ENCODE data around the gene AGBL4. TPM values are rescaled to one million over a fixed set of nuclear protein-coding genes. Genes with fewer than 3 reads are reported as not detected.

The AGBL4 gene
- total RNA-seq, 1 experiment from 2014 or later, result not detected

- peaks cover 0 to 4% of the 10 kb centered on the region in 2 experiments; a peak in 2 of 4 replicates for H3K4me1 ChIP-seq (ENCODE audit: control insufficient read depth in 1 of 2, insufficient read depth in 2 of 2, low read length in 2 of 2)
- intact Hi-C loops (cut with micrococcal nuclease), result no loop called here
- DNase-seq (ENCODE audit: low read depth, low spot score) (no peak), ATAC-seq (no peak)
- ChIA-PET CTCF (no interaction called here), POLR2A (no interaction called here), RAD21 (ENCODE audit: low non-redundant PET in 1 of 2, low total read pairs in 2 of 2, uncharacterized antibody in 2 of 2, unreplicated experiment in 2 of 2) (no interaction called here)
- H3K79me2 ChIP-seq (ENCODE audit: insufficient read depth, low read length), result no peaks in the 10 kb centered on the region
- H3K9ac ChIP-seq (ENCODE audit: low read length), result no peak overlapping the region
- no peaks in the 10 kb centered on the region for H3K9me2 ChIP-seq (ENCODE audit: insufficient read depth)
- no TSS peak for BruUV-seq (replicated peaks)
- H3K4me2 ChIP-seq (ENCODE audit: low read length), result no peak overlapping the region
- no peaks in the 10 kb centered on the region; the same call in 1 of the 2 replicates for H3K27me3 ChIP-seq (ENCODE audit: insufficient read depth, low read length)
- no peak overlapping the region for H2AFZ ChIP-seq (ENCODE audit: low read depth, low read length, poor library complexity, severe bottlenecking)
- TF ChIP-seq JUND (IDR thresholded peaks at IDR 0.05), result no peak
- no peak for TF ChIP-seq ELF1 (IDR thresholded peaks at IDR 0.05; ENCODE audit: borderline replicate concordance, low read depth)
- no peak for TF ChIP-seq ZBTB33 (IDR thresholded peaks at IDR 0.05; ENCODE audit: extremely low read depth, insufficient replicate concordance, low read length)
- no peak for TF ChIP-seq SP1 (IDR thresholded peaks at IDR 0.05; ENCODE audit: low read depth)
- no peak for TF ChIP-seq YY1 (IDR thresholded peaks at IDR 0.05; ENCODE audit: extremely low read depth, insufficient replicate concordance, low read depth, low read length)
- TF ChIP-seq REST (IDR thresholded peaks at IDR 0.05; ENCODE audit: low read depth), result no peak
- no peak for TF ChIP-seq ZNF274 (IDR thresholded peaks at IDR 0.05; ENCODE audit: low read depth, low read length)
- no peak for TF ChIP-seq POLR2A (IDR thresholded peaks at IDR 0.05; ENCODE audit: borderline replicate concordance, extremely low read depth, insufficient read depth, insufficient read length)
- no peak for TF ChIP-seq POLR2AphosphoS5 (IDR thresholded peaks at IDR 0.05; ENCODE audit: low read depth, low read length)
- TF ChIP-seq MAX (IDR thresholded peaks at IDR 0.05), result no peak
- TF ChIP-seq CEBPB (IDR thresholded peaks at IDR 0.05; ENCODE audit: low read depth), result no peak
- TF ChIP-seq RAD21 (IDR thresholded peaks at IDR 0.05; ENCODE audit: low read depth), result no peak
- H4K20me1 ChIP-seq (ENCODE audit: insufficient read depth), result no peaks in the 10 kb centered on the region
- H3K27ac ChIP-seq (ENCODE audit: low read depth, low read length), result no peak overlapping the region
- H3K36me3 ChIP-seq (ENCODE audit: control insufficient read depth in 1 of 2, insufficient read depth in 2 of 2, low read length in 2 of 2), result no peaks in the 10 kb centered on the region
- H3K4me3 ChIP-seq (replicated peaks in 1 of 2; ENCODE audit: low read depth in 1 of 2, low read length in 2 of 2), result no peak overlapping the region
- H3K9me3 ChIP-seq (ENCODE audit: control insufficient read depth in 1 of 2, insufficient read depth in 1 of 2, low read depth in 1 of 2, low read length in 2 of 2), result no peaks in the 10 kb centered on the region
Measured at GRCh38 chr1:48500541-48501450, 1523.0 kb downstream of the AGBL4 start.

Measured in HCT116 (cell line).